ENCODE results near the gene MSH4.

DNA sequence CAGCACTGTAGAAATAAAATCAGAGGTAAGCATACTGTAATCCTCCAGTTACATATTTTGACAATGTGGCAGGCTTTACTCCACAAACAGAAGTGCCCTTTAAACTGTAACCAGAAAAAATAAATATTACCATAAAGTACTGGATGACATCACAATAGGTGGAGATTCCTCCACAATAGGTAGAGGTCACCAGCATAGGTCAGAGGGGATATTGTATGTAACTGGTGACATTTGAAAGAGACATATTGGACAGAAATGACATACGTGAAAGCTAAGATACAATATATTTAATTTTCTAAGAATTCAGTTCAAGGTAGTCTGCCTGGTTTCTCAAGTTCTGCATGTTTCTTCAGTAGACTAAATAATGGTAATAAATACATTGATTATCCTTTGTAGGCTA is 135.6 kb downstream of the MSH4 start, which contains the start of gene ASB17:
- TF ChIP-seq POLR2A (IDR thresholded peaks at IDR 0.05) (no peak), CTCF (IDR thresholded peaks at IDR 0.05) (no peak), POLR2AphosphoS5 (IDR thresholded peaks at IDR 0.05) (no peak)
